ENCODE results near the gene TIAM2.
"Not testable (repeated sequence)": the region's sequence is repeated elsewhere in the genome, so short reads cannot be mapped to it uniquely, and the experiment has no call there.

Gene TIAM2

DNA sequence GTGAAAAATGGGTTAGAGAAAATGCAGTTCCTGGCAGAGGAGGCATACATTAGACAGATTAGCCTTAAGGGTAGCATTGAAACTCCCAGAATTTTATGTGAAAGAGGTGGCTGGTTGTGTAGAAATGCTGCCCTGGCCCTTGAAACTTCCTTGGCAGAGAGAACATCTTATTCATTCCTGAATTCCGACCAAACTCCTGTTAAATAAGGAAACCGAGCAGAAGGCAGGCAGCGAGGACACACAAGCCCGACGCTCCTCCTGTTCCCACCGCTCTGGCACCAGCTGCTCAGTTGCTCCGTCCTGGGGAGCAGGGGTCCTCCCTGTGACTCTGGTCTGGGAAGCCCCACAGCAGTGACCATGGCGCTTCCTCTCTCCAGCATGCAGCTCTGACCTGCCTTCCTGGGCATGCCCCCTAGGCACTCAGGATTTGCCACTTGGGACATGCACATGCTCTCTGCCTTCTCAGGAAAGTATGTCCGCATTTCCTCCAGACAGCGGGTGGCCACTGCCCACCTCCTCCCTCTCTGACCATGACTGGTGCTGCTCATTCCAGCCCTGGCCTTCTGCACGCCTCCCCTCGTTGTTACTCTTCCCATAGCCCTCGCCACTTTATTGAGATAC, 233.5 kb downstream of the TIAM2 start:
- DNase-seq (ENCODE audit: low read depth, low spot score): no peak
- Histone ChIP-seq H3K9me3 (ENCODE audit: control insufficient read depth, insufficient read depth, low read length) (no peaks in the 10 kb centered on the region), H3K4me3 (ENCODE audit: low read length) (no peak overlapping the region), H3K27ac (ENCODE audit: low read length) (no peak overlapping the region), H3K4me1 (ENCODE audit: control insufficient read depth, insufficient read depth, low read length) (peaks cover 1% of the 10 kb centered on the region; the same call in 1 of the 2 replicates), H3K36me3 (ENCODE audit: control insufficient read depth, insufficient read depth, low read length) (no peaks in the 10 kb centered on the region), H3K27me3 (ENCODE audit: control insufficient read depth, insufficient read depth, low read length) (no peaks in the 10 kb centered on the region)
- WGBS (ENCODE audit: insufficient coverage, insufficient read length): no CpG with 5 or more reads among the region's 13 CpGs

DNA sequence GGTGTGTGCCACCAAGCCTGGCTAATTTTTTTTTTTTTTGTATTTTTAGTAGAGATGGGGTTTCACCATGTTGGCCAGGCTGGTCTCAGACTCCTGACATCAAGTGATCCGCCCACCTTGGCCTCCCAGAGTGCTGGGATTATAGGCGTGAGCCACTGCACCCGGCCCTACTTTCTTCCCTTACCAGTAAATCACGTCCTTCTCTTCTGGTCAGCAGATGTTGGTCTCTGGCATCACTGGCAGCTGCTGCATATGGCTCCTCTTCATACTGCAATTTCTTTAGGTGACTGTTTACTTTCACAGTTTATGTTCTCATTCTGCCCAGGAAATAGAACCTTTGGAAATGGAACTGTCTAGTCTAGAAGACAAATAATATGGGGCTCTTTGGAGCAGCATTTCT, 235.9 kb downstream of the TIAM2 start:
- H3K27me3 ChIP-seq (ENCODE audit: control insufficient read depth, insufficient read depth, low read length); H3K27ac ChIP-seq (ENCODE audit: low read length); H3K4me1 ChIP-seq (ENCODE audit: control insufficient read depth, insufficient read depth, low read length); DNase-seq (ENCODE audit: low read depth, low spot score); H3K36me3 ChIP-seq (ENCODE audit: control insufficient read depth, insufficient read depth, low read length); H3K9me3 ChIP-seq (ENCODE audit: control insufficient read depth, insufficient read depth, low read length); H3K4me3 ChIP-seq (ENCODE audit: low read length): not testable (repeated sequence)
- no CpG with 5 or more reads among the region's 4 CpGs for WGBS (ENCODE audit: insufficient coverage, insufficient read length)

GRCh38 chr6:155232848-155233247, 237.7 kb downstream of the TIAM2 start:
- DNase-seq (ENCODE audit: low read depth, low spot score): no peak
- Histone ChIP-seq H3K27ac (ENCODE audit: low read length) (no peak overlapping the region), H3K4me1 (ENCODE audit: control insufficient read depth, insufficient read depth, low read length) (peaks cover 1% of the 10 kb centered on the region; the same call in 1 of the 2 replicates), H3K27me3 (ENCODE audit: control insufficient read depth, insufficient read depth, low read length) (no peaks in the 10 kb centered on the region), H3K9me3 (ENCODE audit: control insufficient read depth, insufficient read depth, low read length) (peaks cover 1% of the 10 kb centered on the region; the same call in 1 of the 2 replicates), H3K4me3 (ENCODE audit: low read length) (no peak overlapping the region), H3K36me3 (ENCODE audit: control insufficient read depth, insufficient read depth, low read length) (no peaks in the 10 kb centered on the region)
- WGBS (ENCODE audit: insufficient coverage, insufficient read length): no CpG with 5 or more reads among the region's 6 CpGs

GRCh38 chr6:155234167-155234566, 239.1 kb downstream of the TIAM2 start:
- H3K36me3 ChIP-seq (ENCODE audit: control insufficient read depth, insufficient read depth, low read length): no peaks in the 10 kb centered on the region
- no peaks in the 10 kb centered on the region for H3K27me3 ChIP-seq (ENCODE audit: control insufficient read depth, insufficient read depth, low read length)
- no CpG with 5 or more reads among the region's 4 CpGs for WGBS (ENCODE audit: insufficient coverage, insufficient read length)
- peaks cover 1% of the 10 kb centered on the region; the same call in 1 of the 2 replicates for H3K9me3 ChIP-seq (ENCODE audit: control insufficient read depth, insufficient read depth, low read length)
- H3K27ac ChIP-seq (ENCODE audit: low read length): no peak overlapping the region
- no peak for DNase-seq (ENCODE audit: low read depth, low spot score)
- no peaks in the 10 kb centered on the region for H3K4me1 ChIP-seq (ENCODE audit: control insufficient read depth, insufficient read depth, low read length)
- no peak overlapping the region for H3K4me3 ChIP-seq (ENCODE audit: low read length)

GRCh38 chr6:155234687-155235086, 239.6 kb downstream of the TIAM2 start:
- Histone ChIP-seq H3K27ac (ENCODE audit: low read length) (no peak overlapping the region), H3K4me3 (ENCODE audit: low read length) (no peak overlapping the region), H3K36me3 (ENCODE audit: control insufficient read depth, insufficient read depth, low read length) (no peaks in the 10 kb centered on the region), H3K9me3 (ENCODE audit: control insufficient read depth, insufficient read depth, low read length) (peaks cover 1% of the 10 kb centered on the region; the same call in 1 of the 2 replicates), H3K27me3 (ENCODE audit: control insufficient read depth, insufficient read depth, low read length) (no peaks in the 10 kb centered on the region), H3K4me1 (ENCODE audit: control insufficient read depth, insufficient read depth, low read length) (no peaks in the 10 kb centered on the region)
- DNase-seq (ENCODE audit: low read depth, low spot score): no peak
- WGBS (ENCODE audit: insufficient coverage, insufficient read length): no CpG with 5 or more reads among the region's 4 CpGs

DNA sequence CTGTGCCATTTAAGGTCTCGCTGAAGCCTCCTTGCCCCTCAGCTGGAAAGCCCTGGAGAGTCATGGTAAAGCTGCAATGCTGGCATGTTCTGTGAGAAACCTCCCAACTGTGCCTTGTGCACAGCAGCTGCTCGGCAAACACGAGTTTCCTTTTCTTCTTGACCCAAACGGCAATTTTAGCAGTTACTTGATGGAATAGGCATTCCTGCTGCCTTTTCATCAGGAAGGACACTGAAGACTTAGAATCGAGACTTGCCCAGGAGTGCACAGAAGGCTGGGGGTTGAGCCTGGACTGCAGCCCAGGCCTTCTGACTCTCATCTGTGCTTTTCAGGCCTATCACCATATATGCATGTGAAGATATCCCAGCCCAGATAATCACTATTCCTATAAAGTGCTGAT, 240.0 kb downstream of the TIAM2 start:
- Histone ChIP-seq H3K27me3 (ENCODE audit: control insufficient read depth, insufficient read depth, low read length) (no peaks in the 10 kb centered on the region), H3K9me3 (ENCODE audit: control insufficient read depth, insufficient read depth, low read length) (peaks cover 1% of the 10 kb centered on the region; the same call in 1 of the 2 replicates), H3K4me1 (ENCODE audit: control insufficient read depth, insufficient read depth, low read length) (no peaks in the 10 kb centered on the region), H3K4me3 (ENCODE audit: low read length) (no peak overlapping the region), H3K36me3 (ENCODE audit: control insufficient read depth, insufficient read depth, low read length) (no peaks in the 10 kb centered on the region), H3K27ac (ENCODE audit: low read length) (no peak overlapping the region)
- no CpG with 5 or more reads among the region's 5 CpGs for WGBS (ENCODE audit: insufficient coverage, insufficient read length)
- DNase-seq (ENCODE audit: low read depth, low spot score): no peak

DNA sequence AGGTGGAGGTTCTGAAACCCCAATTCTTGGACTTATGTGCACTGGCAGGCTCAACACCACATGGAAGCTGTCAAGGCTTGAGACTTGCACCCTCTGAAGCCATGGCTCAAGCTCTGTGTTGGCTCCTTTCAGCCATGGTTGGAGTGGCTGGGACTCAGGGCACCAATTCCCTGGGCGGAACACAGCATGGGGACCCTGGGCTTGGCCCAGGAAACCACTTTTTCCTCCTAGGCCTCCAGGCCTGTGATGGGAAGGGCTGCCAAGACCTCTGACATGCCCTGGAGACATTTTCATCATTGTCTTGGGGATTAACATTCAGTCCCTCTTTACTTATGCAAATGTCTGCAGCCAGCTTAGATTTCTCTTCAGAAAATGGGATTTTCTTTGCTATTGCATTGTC, 242.5 kb downstream of the TIAM2 start:
- DNase-seq (ENCODE audit: low read depth, low spot score): no peak
- Histone ChIP-seq H3K4me3 (ENCODE audit: low read length) (no peak overlapping the region), H3K27ac (ENCODE audit: low read length) (no peak overlapping the region), H3K36me3 (ENCODE audit: control insufficient read depth, insufficient read depth, low read length) (no peaks in the 10 kb centered on the region), H3K4me1 (ENCODE audit: control insufficient read depth, insufficient read depth, low read length) (no peaks in the 10 kb centered on the region), H3K27me3 (ENCODE audit: control insufficient read depth, insufficient read depth, low read length) (no peaks in the 10 kb centered on the region), H3K9me3 (ENCODE audit: control insufficient read depth, insufficient read depth, low read length) (peaks cover 1% of the 10 kb centered on the region; the same call in 1 of the 2 replicates)
- no CpG with 5 or more reads among the region's 1 CpG for WGBS (ENCODE audit: insufficient coverage, insufficient read length)

DNA sequence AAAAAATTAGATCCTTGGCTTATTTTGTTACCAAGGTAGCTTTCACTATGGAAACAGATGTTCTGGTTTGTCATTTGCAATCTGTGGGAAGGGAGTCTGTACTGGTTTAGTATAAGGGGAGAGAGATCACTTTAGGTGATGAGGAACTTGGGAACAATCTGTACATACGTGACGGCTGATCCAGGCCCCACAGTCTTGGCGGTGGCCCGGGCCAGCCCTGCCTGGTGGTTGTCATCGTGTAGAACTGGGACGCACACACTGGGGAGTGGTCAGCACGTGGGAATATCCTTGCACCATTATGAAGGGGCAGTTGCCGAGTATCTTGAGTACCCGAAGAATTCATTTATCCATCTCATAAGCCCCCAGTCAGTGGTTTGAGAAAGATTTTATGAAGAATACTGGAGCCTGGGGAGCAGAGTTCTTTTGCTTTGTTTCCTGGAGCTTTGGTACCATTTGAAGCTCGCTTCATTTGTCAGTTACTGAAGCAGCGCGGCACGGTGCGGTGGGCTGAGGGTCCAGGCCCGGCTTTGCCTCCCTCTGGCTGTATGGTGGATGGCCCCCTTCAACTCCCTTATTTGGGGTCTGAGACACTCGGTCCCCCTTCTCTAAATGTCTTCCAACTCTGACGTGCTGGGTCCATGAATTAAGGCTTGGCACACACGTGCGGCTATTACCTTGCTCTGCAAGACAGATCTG, 245.9 kb downstream of the TIAM2 start:
- Histone ChIP-seq H3K4me3 (ENCODE audit: low read length) (no peak overlapping the region), H3K36me3 (ENCODE audit: control insufficient read depth, insufficient read depth, low read length) (no peaks in the 10 kb centered on the region), H3K27ac (ENCODE audit: low read length) (no peak overlapping the region), H3K4me1 (ENCODE audit: control insufficient read depth, insufficient read depth, low read length) (no peaks in the 10 kb centered on the region), H3K27me3 (ENCODE audit: control insufficient read depth, insufficient read depth, low read length) (no peaks in the 10 kb centered on the region), H3K9me3 (ENCODE audit: control insufficient read depth, insufficient read depth, low read length) (peaks cover 1% of the 10 kb centered on the region; the same call in 1 of the 2 replicates)
- no peak for DNase-seq (ENCODE audit: low read depth, low spot score)
- WGBS (ENCODE audit: insufficient coverage, insufficient read length): no CpG with 5 or more reads among the region's 19 CpGs

DNA sequence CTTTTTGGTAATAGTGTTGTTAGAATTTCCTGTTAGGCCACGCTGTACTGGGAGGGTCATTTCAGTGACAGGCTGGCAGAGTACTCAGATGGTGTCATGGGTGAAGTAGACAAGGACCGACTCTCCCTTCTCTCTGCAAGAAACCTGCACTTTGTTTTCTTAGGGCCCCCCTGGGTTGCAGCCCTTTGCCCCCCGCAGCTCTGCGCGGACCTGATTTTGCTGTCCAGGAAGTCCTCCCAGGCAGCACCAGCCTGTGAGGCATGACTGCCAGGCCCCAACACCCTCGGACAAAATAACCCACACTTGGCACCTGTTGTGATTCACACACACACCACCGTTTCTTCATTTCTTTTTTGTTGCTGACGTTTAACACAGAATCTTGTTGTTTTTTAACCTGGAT, 246.9 kb downstream of the TIAM2 start:
- no peaks in the 10 kb centered on the region for H3K4me1 ChIP-seq (ENCODE audit: control insufficient read depth, insufficient read depth, low read length)
- DNase-seq (ENCODE audit: low read depth, low spot score): no peak
- WGBS (ENCODE audit: insufficient coverage, insufficient read length): no CpG with 5 or more reads among the region's 8 CpGs
- 0 out of 2 replicates have a peak, but pooled peaks cover 4% of the 10 kb centered on the region for H3K36me3 ChIP-seq (ENCODE audit: control insufficient read depth, insufficient read depth, low read length)
- no peaks in the 10 kb centered on the region for H3K27me3 ChIP-seq (ENCODE audit: control insufficient read depth, insufficient read depth, low read length)
- no peak overlapping the region for H3K4me3 ChIP-seq (ENCODE audit: low read length)
- no peaks in the 10 kb centered on the region for H3K9me3 ChIP-seq (ENCODE audit: control insufficient read depth, insufficient read depth, low read length)
- no peak overlapping the region for H3K27ac ChIP-seq (ENCODE audit: low read length)

GRCh38 chr6:155244434-155244833, 249.3 kb downstream of the TIAM2 start:
- Histone ChIP-seq H3K4me1 (ENCODE audit: control insufficient read depth, insufficient read depth, low read length) (0 out of 2 replicates have a peak, but pooled peaks cover 2% of the 10 kb centered on the region), H3K36me3 (ENCODE audit: control insufficient read depth, insufficient read depth, low read length) (0 out of 2 replicates have a peak, but pooled peaks cover 4% of the 10 kb centered on the region), H3K27ac (ENCODE audit: low read length) (no peak overlapping the region), H3K27me3 (ENCODE audit: control insufficient read depth, insufficient read depth, low read length) (no peaks in the 10 kb centered on the region), H3K9me3 (ENCODE audit: control insufficient read depth, insufficient read depth, low read length) (no peaks in the 10 kb centered on the region), H3K4me3 (ENCODE audit: low read length) (no peak overlapping the region)
- WGBS (ENCODE audit: insufficient coverage, insufficient read length): no CpG with 5 or more reads among the region's 4 CpGs
- DNase-seq (ENCODE audit: low read depth, low spot score): no peak
